Naive thymus-derived CD8-positive, alpha-beta T cell (primary cell): ENCODE results near the gene RASGEF1B. TPM values are rescaled to one million over a fixed set of nuclear protein-coding genes. Genes with fewer than 3 reads are reported as not detected.
A peak's percentile ranks its signal among the peaks of the same experiment; 100 is the strongest.

ENCODE experiments used
- ATAC-seq, 2 donors: fragments of 150-1000 bp; cut with Tn5 transposase in 1 of 2; sonication (Bioruptor Pico), chemical (Tn5 transposase) in 1 of 2; 1 replicate in 1 of 2; 2 replicates in 1 of 2; pipeline ENCODE4 v1.10.0; 2021; ENCODE audit warnings: mild to moderate bottlenecking in 2 of 2, moderate library complexity in 2 of 2
- POLR2A ChIA-PET: fragments of 350-600 bp; sonication (Branson Sonifier 250); formaldehyde crosslinking; loops from one replicate; lab custom pipeline; 2021; ENCODE audit warnings: antibody characterized with exemption; lab: Charles Lee
- DNase-seq, 10 donors: peaks; one replicate each; pipeline versions ENCODE4 v3.0.0 to v3.0.0-alpha.2; 2020 to 2022
- H3K27ac Mint-ChIP-seq, 10 donors: one replicate each; pipeline ENCODE4 v1.8.0; 2020 to 2022; ENCODE audit warnings: mild to moderate bottlenecking in 10 of 10, mixed read lengths in 10 of 10, moderate library complexity in 4 of 10, inconsistent platforms in 1 of 10
- H3K27me3 Mint-ChIP-seq, 5 donors: one replicate each; pipeline ENCODE4 v1.8.0; 2021 to 2022; ENCODE audit warnings: mixed read lengths in 5 of 5
- H3K36me3 Mint-ChIP-seq, 3 donors: one replicate each; pipeline ENCODE4 v1.8.0; 2020 to 2022; ENCODE audit warnings: mixed read lengths in 3 of 3, mild to moderate bottlenecking in 2 of 3, inconsistent platforms in 1 of 3
- H3K4me1 Mint-ChIP-seq, 4 donors: one replicate each; pipeline ENCODE4 v1.8.0; 2021 to 2022; ENCODE audit warnings: mixed read lengths in 4 of 4
- H3K4me3 Mint-ChIP-seq, 10 donors: one replicate each; pipeline ENCODE4 v1.8.0; 2020 to 2022; ENCODE audit warnings: mild to moderate bottlenecking in 10 of 10, mixed read lengths in 10 of 10, moderate library complexity in 6 of 10, inconsistent platforms in 1 of 10
- H3K9me3 Mint-ChIP-seq, 9 donors: one replicate each; pipeline ENCODE4 v1.8.0; 2020 to 2022; ENCODE audit warnings: mixed read lengths in 9 of 9, mild to moderate bottlenecking in 3 of 9, inconsistent platforms in 1 of 9, moderate library complexity in 1 of 9
- polyA plus RNA-seq, 3 donors: library from polyadenylated mRNA; unstranded; fragments of 300-500 nt; fragmentation: Illumina TruSeq; gene quantifications; one replicate each; pipeline ENCODE4 v1.2.3, GENCODE V29; 2021
- total RNA-seq, 8 experiments: library from RNA in 2 of 8; stranded (reverse) in 2 of 8; gene quantifications; one replicate each; pipeline ENCODE4 v1.2.3 and lab custom pipeline; 2021 to 2026

The RASGEF1B gene
- total and polyA plus RNA-seq, 5 experiments from 2014 or later = 6.4 to 14.7 (median 13.6) TPM

DNA sequence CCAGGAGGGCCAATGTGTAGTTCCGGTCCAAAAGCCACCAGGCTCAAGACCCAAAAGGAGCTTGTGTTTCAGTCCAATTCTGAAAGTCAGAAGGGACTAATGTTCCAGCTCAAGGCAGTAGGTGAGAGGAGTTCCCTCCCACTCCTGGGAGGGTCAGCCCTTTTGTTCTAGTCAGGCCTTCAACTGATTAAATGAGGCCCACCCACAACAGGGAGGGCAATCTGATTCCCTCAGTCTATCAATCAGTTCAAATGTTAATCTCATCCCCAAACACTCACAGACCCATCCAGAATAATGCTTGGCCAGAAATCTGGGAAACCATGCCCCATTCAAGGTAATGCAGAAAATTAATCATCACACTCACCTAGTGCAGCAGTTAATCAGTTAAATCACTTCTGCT lies 35.8 kb upstream of the RASGEF1B start:
- H3K9me3 Mint-ChIP-seq = no peaks in the 10 kb centered on the region
- no peak for DNase-seq
- POLR2A ChIA-PET = interaction anchor here (2.6 kb wide), 1 partner anchor 36 kb away, joined by 18 read pairs; the partner anchor contains the start of gene RASGEF1B
- peak overlapping the region in 1 of 10 donors; percentile 48 for H3K27ac Mint-ChIP-seq
- no peak for ATAC-seq
- H3K4me3 Mint-ChIP-seq = no peak overlapping the region
- no peaks in the 10 kb centered on the region for H3K27me3 Mint-ChIP-seq
- peaks cover 15 to 71% (median 46%) of the 10 kb centered on the region in 4 donors for H3K4me1 Mint-ChIP-seq
- H3K36me3 Mint-ChIP-seq = no peaks in the 10 kb centered on the region

DNA sequence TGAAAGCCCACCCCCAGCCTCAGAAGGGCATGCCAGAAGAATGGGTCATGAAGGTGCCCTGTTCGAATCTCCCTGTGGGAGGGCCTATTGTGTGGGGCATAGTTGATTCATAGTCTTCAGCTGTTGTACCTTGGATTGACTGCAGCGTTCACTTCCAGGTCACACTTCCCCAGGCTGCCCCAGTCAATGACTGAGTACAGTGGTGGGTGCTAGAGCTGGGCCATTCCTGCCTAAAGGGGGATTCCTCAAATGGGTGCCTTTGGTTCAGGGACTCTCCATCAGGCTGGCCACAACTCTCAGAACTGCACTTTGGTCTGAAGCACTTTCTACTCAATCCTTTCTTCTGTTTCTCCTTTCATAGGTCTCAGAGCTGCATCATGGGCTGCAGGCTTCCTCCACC lies 35.0 kb upstream of the RASGEF1B start:
- no peak for DNase-seq
- Mint-ChIP-seq H3K9me3 (no peaks in the 10 kb centered on the region), H3K4me3 (peak overlapping the region in 1 of 10 donors; percentile 16), H3K36me3 (no peaks in the 10 kb centered on the region), H3K27ac (peak overlapping the region in 6 of 10 donors; percentile 38 to 92 (median 69)), H3K27me3 (no peaks in the 10 kb centered on the region), H3K4me1 (peaks cover 16 to 73% (median 48%) of the 10 kb centered on the region in 4 donors)
- POLR2A ChIA-PET = interaction anchor here (0.8 to 2.6 kb wide), 2 partner anchors 13 to 36 kb away, joined by 3 to 18 read pairs; partner anchors contain the start of gene RASGEF1B
- no peak for ATAC-seq

DNA sequence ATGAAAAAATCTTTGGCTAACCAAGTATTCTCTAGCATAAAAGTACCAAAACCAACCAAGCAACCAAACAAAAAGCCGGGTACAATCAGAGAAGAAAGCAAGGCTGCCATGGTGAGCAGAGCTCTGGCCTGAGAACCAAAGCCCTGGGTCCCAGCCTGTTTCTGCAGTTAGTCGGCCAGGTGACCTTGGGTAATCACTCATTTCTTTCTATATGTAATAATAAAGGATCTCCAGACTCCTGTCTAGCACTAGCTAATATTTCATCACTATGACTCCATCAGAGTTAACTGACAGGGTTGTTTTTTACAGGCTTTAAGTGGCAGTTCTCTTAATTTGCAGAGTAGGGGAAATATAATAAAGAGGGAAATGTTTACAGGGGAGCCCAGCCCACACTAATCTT lies 34.0 kb upstream of the RASGEF1B start:
- H3K4me1 Mint-ChIP-seq = peaks cover 16 to 70% (median 56%) of the 10 kb centered on the region in 4 donors
- no peak for ATAC-seq
- no peak for DNase-seq
- H3K36me3 Mint-ChIP-seq = no peaks in the 10 kb centered on the region
- peak overlapping the region; percentile 83 to 96 (median 92) for H3K27ac Mint-ChIP-seq
- H3K9me3 Mint-ChIP-seq = no peaks in the 10 kb centered on the region
- H3K4me3 Mint-ChIP-seq = peak overlapping the region in 9 of 10 donors; percentile 49 to 79 (median 69)
- no peaks in the 10 kb centered on the region for H3K27me3 Mint-ChIP-seq
- POLR2A ChIA-PET = interaction anchor here (2.6 kb wide), 1 partner anchor 35 kb away, joined by 18 read pairs; the partner anchor contains the start of gene RASGEF1B

DNA sequence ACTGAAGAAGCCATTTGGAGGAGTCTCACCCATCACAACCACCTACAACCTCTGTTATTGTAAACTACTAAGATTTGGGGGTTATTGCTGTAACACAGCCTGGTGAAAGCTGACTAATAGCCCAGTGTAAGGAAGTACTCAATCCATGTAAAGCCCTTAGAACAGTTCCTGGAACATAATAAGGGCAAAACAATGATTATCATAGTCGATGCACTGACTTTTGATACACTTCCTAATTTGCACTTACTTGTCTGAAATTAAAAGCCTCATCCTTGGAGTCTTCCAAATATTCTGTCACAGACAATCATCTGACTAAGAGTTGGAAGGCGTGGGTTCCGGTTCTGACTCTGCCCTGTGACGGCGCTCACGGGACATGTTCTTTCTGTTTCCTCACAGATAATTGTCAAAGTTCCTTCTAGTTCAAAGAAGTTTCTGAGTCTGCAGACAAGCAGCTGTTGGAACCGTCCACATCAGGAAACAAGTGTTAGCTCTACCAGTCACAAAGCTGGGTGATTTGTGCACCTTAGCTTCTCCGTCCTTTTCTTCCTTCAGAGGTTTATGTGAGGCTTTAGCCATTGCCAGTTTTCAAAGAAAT lies 33.4 kb upstream of the RASGEF1B start:
- no peaks in the 10 kb centered on the region for H3K36me3 Mint-ChIP-seq
- peak overlapping the region; percentile 83 to 96 (median 92) for H3K27ac Mint-ChIP-seq
- DNase-seq (peak; percentile 32 to 81 (median 56)), ATAC-seq (peak; percentile 89 to 92)
- no peaks in the 10 kb centered on the region for H3K9me3 Mint-ChIP-seq
- peaks cover 16 to 65% (median 53%) of the 10 kb centered on the region in 4 donors for H3K4me1 Mint-ChIP-seq
- POLR2A ChIA-PET = interaction anchor here (2.6 kb wide), 1 partner anchor 34 kb away, joined by 18 read pairs; the partner anchor contains the start of gene RASGEF1B
- H3K27me3 Mint-ChIP-seq = no peaks in the 10 kb centered on the region
- peak overlapping the region; percentile 49 to 79 (median 70) for H3K4me3 Mint-ChIP-seq

DNA sequence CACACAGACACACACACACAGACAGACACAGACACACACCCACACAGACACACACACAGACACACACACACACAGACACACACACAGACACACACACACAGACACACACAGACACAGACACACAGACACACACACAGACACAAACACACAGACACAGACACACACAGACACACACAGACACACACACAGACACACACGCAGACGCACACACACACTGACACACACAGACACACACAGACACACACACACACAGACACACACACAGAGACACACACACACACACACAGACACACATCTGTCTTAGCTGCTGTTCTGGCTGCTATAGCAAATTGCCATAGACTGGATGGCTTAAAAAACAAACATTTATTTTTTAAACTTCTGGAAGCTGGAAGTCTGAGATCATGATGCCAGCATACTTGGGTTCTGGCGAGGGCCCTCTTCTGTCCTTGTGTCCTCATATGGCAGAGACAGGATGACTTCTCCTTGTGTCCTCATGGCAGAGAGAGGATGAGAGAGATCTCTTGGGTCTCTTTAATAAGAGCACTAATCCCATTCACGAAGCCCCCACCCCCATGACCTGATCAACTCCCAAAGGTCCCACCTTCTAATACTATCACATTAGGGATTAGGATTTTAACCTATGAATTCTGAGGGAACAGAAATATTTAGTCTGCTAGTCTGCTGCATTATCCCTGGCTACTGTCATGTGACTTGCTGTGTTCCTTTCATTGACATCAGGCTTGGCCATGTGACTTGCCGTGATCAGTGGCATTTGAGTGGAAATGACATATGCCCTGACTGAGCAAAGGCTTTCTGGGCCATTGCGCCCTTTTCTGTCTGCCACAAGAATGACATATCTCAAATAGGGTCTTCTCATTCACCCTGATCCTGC lies 32.7 kb upstream of the RASGEF1B start:
- POLR2A ChIA-PET = interaction anchor here (1.1 kb wide), 1 partner anchor 33 kb away, joined by 3 read pairs; the partner anchor contains the start of gene RASGEF1B
- H3K36me3 Mint-ChIP-seq = no peaks in the 10 kb centered on the region
- H3K27ac Mint-ChIP-seq = peak overlapping the region; percentile 83 to 96 (median 92)
- peak overlapping the region in 7 of 10 donors; percentile 15 to 79 (median 68) for H3K4me3 Mint-ChIP-seq
- H3K9me3 Mint-ChIP-seq = no peaks in the 10 kb centered on the region
- peak in 3 of 10 donors; percentile 12 to 17 (median 14) for DNase-seq
- no peaks in the 10 kb centered on the region for H3K27me3 Mint-ChIP-seq
- ATAC-seq = peak; percentile 44 to 59
- H3K4me1 Mint-ChIP-seq = peaks cover 20 to 68% (median 57%) of the 10 kb centered on the region in 4 donors

DNA sequence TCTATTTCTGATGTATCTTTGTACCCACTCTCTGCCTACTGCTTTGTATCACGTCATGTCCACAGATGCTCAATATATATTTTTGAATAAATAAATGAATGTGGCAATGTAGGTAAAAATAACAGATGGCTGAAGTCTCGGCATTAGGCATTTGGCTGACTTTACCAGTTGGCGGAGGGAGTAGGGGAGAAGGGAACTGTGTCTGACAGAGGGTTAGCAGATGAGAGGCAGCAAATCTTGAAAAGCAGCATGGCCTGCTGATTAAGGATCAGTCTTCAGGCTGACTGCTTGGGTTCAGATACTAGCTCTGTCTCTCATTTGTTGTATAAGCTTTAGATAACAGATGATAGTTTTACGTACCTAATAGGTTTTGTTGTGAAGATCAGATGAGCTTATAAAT lies 31.9 kb upstream of the RASGEF1B start:
- DNase-seq (no peak), ATAC-seq (no peak)
- H3K9me3 Mint-ChIP-seq = no peaks in the 10 kb centered on the region
- POLR2A ChIA-PET = interaction anchor here (1.1 kb wide), 1 partner anchor 32 kb away, joined by 3 read pairs; the partner anchor contains the start of gene RASGEF1B
- peak overlapping the region in 7 of 10 donors; percentile 39 to 93 (median 78) for H3K27ac Mint-ChIP-seq
- H3K4me3 Mint-ChIP-seq = no peak overlapping the region
- no peaks in the 10 kb centered on the region for H3K27me3 Mint-ChIP-seq
- H3K36me3 Mint-ChIP-seq = no peaks in the 10 kb centered on the region
- peaks cover 20 to 60% (median 53%) of the 10 kb centered on the region in 4 donors for H3K4me1 Mint-ChIP-seq

DNA sequence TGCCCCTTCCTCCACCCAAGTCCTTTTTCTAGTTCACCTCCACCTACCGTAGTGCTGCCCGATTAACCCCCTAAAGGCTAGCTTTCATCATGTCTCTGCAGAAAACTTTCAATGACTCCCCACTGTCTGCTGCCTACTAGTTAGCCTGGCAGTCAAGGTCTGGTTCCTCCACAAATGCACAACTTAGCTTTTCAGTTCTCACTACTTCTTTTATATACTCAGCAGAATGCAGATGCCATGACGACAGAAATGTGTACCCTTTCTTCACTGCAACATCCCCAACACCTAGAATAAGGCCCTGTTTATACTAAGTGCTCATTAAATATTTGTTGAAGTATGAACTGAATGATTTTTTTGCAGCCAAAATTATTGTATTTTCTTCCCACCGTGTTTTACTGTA lies 30.9 kb upstream of the RASGEF1B start:
- H3K27ac Mint-ChIP-seq = peak overlapping the region in 5 of 10 donors; percentile 35 to 60 (median 49)
- POLR2A ChIA-PET = no interaction called here

DNA sequence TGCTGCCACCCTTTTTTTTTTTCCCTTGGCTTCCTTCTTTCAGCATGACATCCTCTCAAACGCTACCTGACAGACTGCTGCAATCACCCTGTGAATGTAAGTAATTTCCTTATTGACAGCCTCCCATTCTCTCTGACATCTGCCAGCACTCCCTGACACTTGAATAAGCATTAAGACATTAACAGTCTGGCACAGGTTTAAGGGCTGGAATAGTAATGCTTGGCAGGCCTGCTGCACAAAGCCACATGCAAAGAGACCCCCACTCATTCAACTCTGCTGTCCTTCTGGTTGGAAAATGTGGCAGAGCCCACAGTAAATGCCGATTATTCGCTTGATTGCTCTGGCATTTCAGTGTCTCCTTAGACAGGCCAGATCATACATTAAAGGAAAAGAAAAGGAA lies 28.1 kb upstream of the RASGEF1B start:
- ATAC-seq (peak in 1 of 2 donors; percentile 30), DNase-seq (no peak)
- no peaks in the 10 kb centered on the region for H3K9me3 Mint-ChIP-seq
- no peaks in the 10 kb centered on the region for H3K36me3 Mint-ChIP-seq
- H3K4me3 Mint-ChIP-seq = no peak overlapping the region
- peak overlapping the region in 9 of 10 donors; percentile 4 to 77 (median 37) for H3K27ac Mint-ChIP-seq
- POLR2A ChIA-PET = interaction anchor here (1.0 to 1.3 kb wide), 2 partner anchors 9 to 28 kb away, joined by 4 to 6 read pairs; partner anchors contain the start of gene RASGEF1B
- peaks cover 24 to 47% (median 33%) of the 10 kb centered on the region in 4 donors for H3K4me1 Mint-ChIP-seq
- no peaks in the 10 kb centered on the region for H3K27me3 Mint-ChIP-seq

More for the DNA sequence above, 30.9 kb upstream of the RASGEF1B start:
- H3K4me3 Mint-ChIP-seq = no peak overlapping the region
- no peaks in the 10 kb centered on the region for H3K36me3 Mint-ChIP-seq
- H3K9me3 Mint-ChIP-seq = no peaks in the 10 kb centered on the region
- DNase-seq (no peak), ATAC-seq (no peak)
- no peaks in the 10 kb centered on the region for H3K27me3 Mint-ChIP-seq
- H3K4me1 Mint-ChIP-seq = peaks cover 20 to 58% (median 46%) of the 10 kb centered on the region in 4 donors

DNA sequence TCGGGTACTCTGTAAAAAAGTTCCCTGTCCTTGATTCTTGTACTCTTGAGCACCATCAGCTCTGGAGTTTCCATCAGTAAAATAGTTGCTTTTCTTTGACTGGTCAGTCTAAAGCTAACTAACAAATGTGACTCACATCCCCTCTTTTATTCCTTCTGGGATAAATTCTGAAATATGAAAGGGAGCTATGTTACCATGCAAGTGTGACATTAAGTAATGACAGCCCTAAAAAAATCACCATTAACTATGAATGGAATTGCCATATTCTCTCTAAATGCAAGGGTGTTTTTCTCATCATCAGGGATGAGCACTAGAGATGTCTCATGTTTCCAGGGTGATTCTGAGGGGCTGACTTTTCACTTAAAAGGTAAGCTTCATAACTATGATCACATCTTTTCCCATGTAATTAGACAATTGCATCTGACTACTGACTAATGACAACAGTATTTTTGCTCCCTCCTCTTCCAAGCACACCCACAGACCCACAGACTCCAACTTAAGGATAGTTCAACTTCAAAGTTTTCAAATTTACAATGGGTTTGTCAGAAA lies 26.9 kb upstream of the RASGEF1B start:
- no peak for ATAC-seq
- Mint-ChIP-seq H3K4me3 (no peak overlapping the region), H3K27me3 (no peaks in the 10 kb centered on the region), H3K27ac (peak overlapping the region in 1 of 10 donors; percentile 26), H3K9me3 (no peaks in the 10 kb centered on the region), H3K4me1 (peaks cover 16 to 46% (median 36%) of the 10 kb centered on the region in 4 donors), H3K36me3 (no peaks in the 10 kb centered on the region)
- DNase-seq = no peak
- POLR2A ChIA-PET = interaction anchor here (1.3 kb wide), 1 partner anchor 8 kb away, joined by 6 read pairs; no protein-coding TSS in a partner anchor

DNA sequence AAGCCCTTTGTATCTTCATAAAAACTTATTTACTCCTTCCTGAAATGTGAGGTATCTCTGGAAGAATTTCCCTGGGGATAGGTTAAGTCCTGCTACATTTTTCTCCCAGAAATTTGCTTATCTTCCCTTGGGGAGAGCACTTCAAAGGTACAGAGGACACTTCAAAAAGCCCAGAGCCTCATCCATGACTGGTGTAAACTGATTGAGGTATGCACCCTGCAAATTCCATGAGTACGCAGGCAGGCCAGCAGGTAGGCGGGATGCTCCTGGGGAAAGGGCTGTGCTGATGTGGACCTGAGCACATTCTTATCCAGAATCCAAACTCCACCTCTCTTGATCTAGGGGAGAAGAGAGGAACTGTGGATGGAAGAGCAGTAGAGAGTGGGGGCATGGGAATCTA lies 26.3 kb upstream of the RASGEF1B start:
- H3K36me3 Mint-ChIP-seq = no peaks in the 10 kb centered on the region

DNA sequence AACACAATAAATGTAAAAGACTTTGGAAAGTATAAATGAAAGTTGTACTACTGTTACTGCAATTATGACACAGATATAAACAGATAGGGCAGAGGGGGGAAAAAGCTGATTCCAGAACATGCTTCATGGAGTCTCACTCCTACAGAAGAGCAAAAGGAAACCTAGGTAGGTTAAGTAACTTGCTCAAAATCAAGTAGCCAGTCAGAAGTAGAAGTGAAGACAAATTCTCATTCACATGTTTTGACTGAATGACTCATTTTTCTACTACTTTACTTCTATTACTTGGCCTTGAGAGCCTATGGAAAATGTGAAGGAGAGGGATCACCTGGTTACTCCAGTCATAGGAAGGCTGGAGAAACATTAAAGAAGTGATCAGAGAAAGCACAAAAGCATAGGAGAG lies 23.6 kb upstream of the RASGEF1B start:
- H3K27ac Mint-ChIP-seq = peak overlapping the region in 9 of 10 donors; percentile 9 to 70 (median 61)
- H3K27me3 Mint-ChIP-seq = no peaks in the 10 kb centered on the region
- H3K9me3 Mint-ChIP-seq = peaks cover 0 to 13% (median 5%) of the 10 kb centered on the region in 9 donors
- ATAC-seq (no peak), DNase-seq (no peak)
- peaks cover 0 to 8% (median 7%) of the 10 kb centered on the region in 3 donors for H3K36me3 Mint-ChIP-seq
- POLR2A ChIA-PET = interaction anchor here (5.2 kb wide), 1 partner anchor 23 kb away, joined by 59 read pairs; the partner anchor contains the start of gene RASGEF1B
- peaks cover 23 to 57% (median 55%) of the 10 kb centered on the region in 4 donors for H3K4me1 Mint-ChIP-seq
- H3K4me3 Mint-ChIP-seq = peak overlapping the region in 8 of 10 donors; percentile 2 to 60 (median 38)

More for the DNA sequence above, 26.3 kb upstream of the RASGEF1B start:
- no peaks in the 10 kb centered on the region for H3K27me3 Mint-ChIP-seq
- H3K9me3 Mint-ChIP-seq = no peaks in the 10 kb centered on the region
- peak overlapping the region in 3 of 10 donors; percentile 27 to 71 (median 58) for H3K27ac Mint-ChIP-seq
- DNase-seq (no peak), ATAC-seq (no peak)
- H3K4me1 Mint-ChIP-seq = peaks cover 16 to 49% (median 40%) of the 10 kb centered on the region in 4 donors
- POLR2A ChIA-PET = interaction anchor here (1.0 kb wide), 1 partner anchor 11 kb away, joined by 3 read pairs; no protein-coding TSS in a partner anchor
- H3K4me3 Mint-ChIP-seq = no peak overlapping the region
